Cardiac septum (tissue), 1 donor: ENCODE results near the gene PDE11A. TPM values are rescaled to one million over a fixed set of nuclear protein-coding genes. Genes with fewer than 3 reads are reported as not detected.

Experiments
- DNase-seq: peaks from one replicate; pipeline ENCODE4 v3.0.0-alpha.2; 2020; ENCODE audit warnings: low spot score
- intact Hi-C: fragments of 100-400 bp; cut with DNase I; formaldehyde crosslinking; loops from one replicate; pipeline ENCODE4 v1.14.0; 2022
- total RNA-seq: library from RNA; stranded (reverse); fragmentation: NEBNext Ultra II Directional; extraction: Animal tissue kit (Norgen Biotek cat#: 25700); gene quantifications from one replicate; pipeline ENCODE4 v1.2.1, GENCODE V29; 2021
- donor health status: DM: no; HTN: no; CAD: no.

The PDE11A gene
- total RNA-seq, 1 donor from 2014 or later = 0.54 TPM

DNA sequence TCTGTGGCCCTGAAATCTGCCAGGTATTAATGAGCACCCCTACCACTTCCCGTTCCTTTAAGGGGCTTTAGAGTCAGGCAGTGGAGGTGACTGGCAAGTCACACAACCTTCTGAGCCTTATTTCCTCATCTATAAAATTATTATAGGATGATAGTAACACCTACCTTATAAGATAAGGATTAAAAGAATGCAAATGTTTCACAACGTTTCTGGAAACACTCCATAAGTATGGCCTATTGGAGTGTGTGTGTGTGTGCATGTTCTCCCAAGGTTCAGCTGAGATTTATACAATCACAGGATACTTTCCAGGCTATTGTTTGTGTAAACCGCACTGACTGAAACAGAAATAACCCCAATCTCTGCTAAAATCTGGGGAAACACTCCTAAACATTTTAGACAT lies 176.0 kb downstream of the PDE11A start:
- no peak for DNase-seq
- intact Hi-C loops = no loop called here

DNA sequence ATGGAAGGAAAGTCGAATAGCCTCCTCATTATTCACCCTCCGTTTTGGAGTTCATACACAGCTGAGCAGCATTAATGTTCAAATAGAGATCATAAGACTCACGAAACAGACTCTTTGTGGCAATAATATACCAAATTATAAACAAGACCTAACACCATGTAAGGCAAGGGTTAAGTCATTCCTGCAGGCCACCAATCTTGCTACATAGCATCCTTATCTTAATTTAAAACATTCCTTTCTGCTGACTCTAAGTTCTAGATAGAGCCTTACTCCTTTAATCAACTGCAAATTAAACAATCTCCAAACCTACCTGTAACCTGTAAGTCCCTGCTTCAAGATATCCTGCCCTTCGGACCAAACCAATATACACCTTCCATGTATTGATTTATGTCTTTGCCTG lies 178.0 kb downstream of the PDE11A start:
- intact Hi-C loops = no loop called here
- DNase-seq = no peak

- DNase-seq = no peak
- intact Hi-C loops = no loop called here
Measured at GRCh38 chr2:177893880-177894279, 178.7 kb downstream of the PDE11A start.

DNA sequence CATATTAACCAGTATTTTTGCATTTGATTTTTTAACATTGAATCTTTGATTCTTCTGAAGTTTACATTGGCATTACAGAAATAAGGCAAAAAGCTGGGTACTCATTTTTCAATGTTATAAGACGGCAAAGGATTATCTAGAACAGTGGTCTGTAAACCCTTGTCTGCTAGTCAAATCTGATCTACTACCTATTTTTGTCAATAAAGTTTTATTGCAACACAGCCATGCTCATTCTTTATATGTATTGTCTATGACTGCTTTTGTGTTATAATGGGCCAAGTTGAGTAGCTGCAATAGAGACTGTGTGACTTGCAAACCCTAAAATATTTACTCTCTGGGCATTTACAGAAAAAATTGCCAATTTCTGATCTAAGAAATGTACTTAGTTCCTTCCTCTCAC lies 181.0 kb downstream of the PDE11A start:
- intact Hi-C loops = no loop called here
- DNase-seq = no peak

DNA sequence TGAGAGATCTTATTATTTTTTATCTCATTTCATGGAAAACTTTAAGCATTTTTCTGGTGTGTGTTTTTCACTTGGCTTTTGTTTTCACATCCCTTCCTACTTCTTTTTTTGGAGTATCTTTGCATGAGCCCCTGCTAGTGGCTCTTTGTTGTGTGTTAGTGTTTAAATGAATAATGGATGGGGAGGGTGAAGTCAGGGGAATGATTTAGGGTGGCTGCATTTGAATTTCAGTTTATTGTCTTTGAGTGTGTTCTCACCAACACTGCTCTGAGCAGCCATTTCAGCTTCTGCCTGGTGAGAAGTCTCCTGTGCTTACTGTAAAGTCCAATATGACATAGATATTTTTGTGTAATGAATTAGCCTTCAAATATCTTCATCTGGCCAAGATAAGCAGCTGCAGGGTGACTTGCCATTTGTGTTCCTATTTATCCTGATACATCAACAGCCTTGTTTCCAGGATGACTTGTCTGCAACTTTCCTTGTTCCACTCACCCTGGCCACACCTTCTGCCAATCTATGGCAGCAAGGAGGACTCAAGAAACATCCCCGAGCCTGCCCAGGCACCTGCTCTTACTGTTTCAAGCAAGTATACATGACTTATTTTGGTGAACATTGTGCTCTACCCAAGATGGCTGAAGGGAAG lies 182.6 kb downstream of the PDE11A start:
- no peak for DNase-seq
- intact Hi-C loops = no loop called here

- DNase-seq = no peak
- intact Hi-C loops = no loop called here
Measured at GRCh38 chr2:177888581-177888980, 184.0 kb downstream of the PDE11A start.

DNA sequence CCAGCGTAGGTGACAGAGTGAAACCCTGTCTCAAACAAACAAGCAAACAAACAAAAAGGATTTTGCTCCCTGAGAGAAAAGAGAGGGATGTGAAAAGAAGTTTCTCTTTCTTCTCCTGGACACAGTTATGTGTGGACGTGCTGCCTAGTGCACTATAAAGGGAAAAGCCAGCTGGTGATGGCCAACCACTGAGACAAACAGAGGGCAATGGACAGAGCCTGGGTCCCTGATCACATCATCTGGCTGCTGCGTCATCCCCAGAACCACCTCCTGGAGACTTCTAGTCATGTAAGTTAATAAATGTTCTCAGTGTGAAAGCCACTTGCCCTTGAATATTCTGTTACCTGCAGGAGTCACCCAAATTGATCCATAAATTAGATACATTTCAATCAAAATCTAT lies 184.9 kb downstream of the PDE11A start:
- DNase-seq = no peak
- intact Hi-C loops = no loop called here

- no peak for DNase-seq
- intact Hi-C loops = no loop called here
Measured at GRCh38 chr2:177886824-177887223, 185.8 kb downstream of the PDE11A start.

DNA sequence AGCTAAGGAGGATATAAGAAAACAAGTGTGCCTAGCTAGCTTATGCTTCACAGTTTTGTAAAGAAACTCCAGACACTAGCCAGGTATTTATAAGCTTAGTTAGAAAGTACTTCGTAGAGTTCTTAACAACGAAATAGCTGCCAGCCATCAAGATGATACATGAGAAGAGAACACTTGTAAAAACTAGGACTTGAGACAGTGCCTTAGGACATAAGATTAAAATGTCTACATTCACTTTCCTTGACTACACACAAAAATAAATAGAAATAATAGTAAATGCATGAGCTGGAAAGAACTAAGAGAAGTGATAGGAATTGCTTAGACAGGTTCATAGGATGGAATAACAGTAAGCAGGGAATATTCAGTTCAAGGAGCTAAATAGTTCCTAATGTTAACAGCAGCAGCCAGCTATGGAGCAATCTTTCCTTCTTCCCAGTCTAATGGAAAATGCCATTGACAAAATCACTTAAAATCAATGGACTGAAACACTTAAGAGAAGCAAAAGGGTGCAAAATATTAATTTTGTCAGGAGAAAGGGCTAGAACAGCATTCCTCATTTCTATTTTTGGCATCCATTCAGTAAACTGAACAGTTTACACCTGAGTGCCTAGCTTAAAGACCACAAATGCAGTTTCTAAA lies 186.6 kb downstream of the PDE11A start:
- no peak for DNase-seq
- intact Hi-C loops = no loop called here

GRCh38 chr2:177883177-177883576 lies 189.4 kb downstream of the PDE11A start:
- intact Hi-C loops = no loop called here
- DNase-seq = no peak

- intact Hi-C loops = no loop called here
- DNase-seq = no peak
Measured at GRCh38 chr2:177882501-177882900, 190.1 kb downstream of the PDE11A start.

DNA sequence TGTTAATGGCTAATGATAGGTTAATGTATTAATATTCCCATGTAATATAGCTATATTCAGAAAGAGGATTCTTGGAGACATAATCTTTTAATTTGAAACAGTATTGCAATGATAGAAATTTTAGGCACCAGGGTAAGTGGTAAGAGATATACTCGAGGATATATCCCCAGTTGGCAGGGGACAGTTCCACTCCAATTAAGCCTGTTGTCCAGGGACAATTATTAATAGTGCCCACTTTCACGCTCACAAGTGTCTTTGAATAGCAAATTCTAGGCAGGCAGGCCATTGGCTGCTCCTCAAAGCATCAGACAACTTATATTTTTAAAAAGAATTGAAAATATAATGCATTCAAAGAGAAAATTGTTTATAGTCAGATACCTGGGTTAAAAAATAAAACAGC lies 190.7 kb downstream of the PDE11A start:
- intact Hi-C loops = no loop called here
- no peak for DNase-seq

GRCh38 chr2:177881008-177881747 lies 191.4 kb downstream of the PDE11A start:
- DNase-seq = no peak
- intact Hi-C loops = no loop called here

- DNase-seq = no peak
- intact Hi-C loops = no loop called here
Measured at GRCh38 chr2:177880285-177880684, 192.3 kb downstream of the PDE11A start.

GRCh38 chr2:177876950-177877349 lies 195.6 kb downstream of the PDE11A start:
- intact Hi-C loops = no loop called here
- no peak for DNase-seq

DNA sequence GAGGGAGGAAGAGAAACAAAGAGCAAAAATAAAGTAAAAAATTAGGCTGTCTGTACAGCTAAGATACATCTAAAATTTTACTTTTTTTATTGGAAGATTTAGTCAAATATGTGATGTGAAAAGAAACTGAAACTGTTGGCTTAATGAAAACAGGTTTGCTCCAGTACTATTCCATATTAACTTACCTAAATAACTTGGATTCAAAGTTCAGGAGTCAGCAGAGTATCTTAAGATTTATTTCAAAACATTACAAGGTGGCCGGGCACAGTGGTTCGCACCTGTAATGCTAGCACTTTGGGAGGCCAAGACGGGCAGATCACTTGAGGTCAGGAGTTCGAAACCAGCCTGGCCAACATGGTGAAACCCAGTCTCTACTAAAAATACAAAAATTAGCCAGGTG lies 197.9 kb downstream of the PDE11A start:
- no peak for DNase-seq
- intact Hi-C loops = no loop called here

DNA sequence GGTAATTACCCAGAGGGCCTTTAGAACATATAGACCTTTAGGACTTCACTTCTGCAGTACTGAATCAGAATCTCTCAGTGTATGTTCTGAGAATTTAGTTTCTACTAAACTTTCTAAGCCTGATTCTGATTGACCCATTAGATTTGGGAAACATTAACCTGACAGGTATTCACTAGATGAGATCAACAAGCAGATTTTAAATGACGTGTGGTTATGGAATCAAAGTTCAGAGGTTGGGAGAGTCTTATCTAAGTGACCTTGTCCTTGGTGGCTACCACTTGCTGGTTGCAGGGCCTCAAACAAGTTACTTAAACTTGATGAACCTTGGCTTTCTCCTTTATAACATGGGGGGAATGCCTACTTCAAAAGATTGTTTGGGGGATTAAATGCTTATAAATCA lies 198.7 kb downstream of the PDE11A start:
- intact Hi-C loops = no loop called here

GRCh38 chr2:177872286-177872685 lies 200.3 kb downstream of the PDE11A start:
- intact Hi-C loops = no loop called here
- no peak for DNase-seq

More for the DNA sequence above, 198.7 kb downstream of the PDE11A start:
- no peak for DNase-seq

DNA sequence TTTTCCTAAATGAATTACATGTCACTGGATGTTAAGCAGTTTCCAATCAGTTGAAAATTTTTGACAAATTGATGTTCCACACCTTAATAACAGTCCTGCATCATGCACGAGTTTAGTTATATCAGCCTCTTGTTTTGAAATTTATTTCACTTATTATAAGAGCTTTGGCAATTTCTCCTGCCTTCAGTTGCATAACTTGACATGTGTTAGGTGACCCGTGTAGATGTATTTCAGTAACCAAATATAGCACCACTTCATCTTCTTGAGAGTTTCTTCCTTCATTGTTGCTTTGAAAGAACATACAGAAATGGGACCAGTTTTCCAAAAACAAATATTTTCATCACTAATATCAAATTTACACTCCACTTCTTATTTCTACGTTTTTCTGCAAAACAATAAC lies 202.7 kb downstream of the PDE11A start:
- intact Hi-C loops = no loop called here
- DNase-seq = no peak

- intact Hi-C loops = no loop called here
- DNase-seq = no peak
Measured at GRCh38 chr2:177869209-177869608, 203.4 kb downstream of the PDE11A start.

GRCh38 chr2:177868806-177869205 lies 203.8 kb downstream of the PDE11A start:
- no peak for DNase-seq
- intact Hi-C loops = no loop called here
